Dermis blood vessel endothelial cell (primary cell): ENCODE measurements around the gene PDAP1. TPM values are rescaled to one million over a fixed set of nuclear protein-coding genes. Genes with fewer than 3 reads are reported as not detected.

ENCODE experiments used
- total RNA-seq: library from RNA; depleted of rRNA; stranded (reverse); fragments of >200 nt; gene quantifications from 2 replicates; pipeline ENCODE4 v1.2.3, GENCODE V29; 2014

Gene PDAP1
- total RNA-seq, 1 donor from 2014 or later = 52.9 TPM

Other genes starting within 250 kb of the PDAP1 start
- not detected in 2 replicates for gene KPNA7, start 200.5 kb downstream of the PDAP1 start, total RNA-seq
- 0.19 TPM in 1 of 2 replicates, not detected in the other for gene MYH16, start 135.8 kb downstream of the PDAP1 start, total RNA-seq
- gene ARPC1A, start 82.7 kb downstream of the PDAP1 start, total RNA-seq = 210 and 276 TPM in 2 replicates
- gene ARPC1B, start 33.9 kb downstream of the PDAP1 start, total RNA-seq = 464 and 901 TPM in 2 replicates
- gene BUD31, start 372 bp upstream of the PDAP1 start, total RNA-seq = 76.4 and 86.7 TPM in 2 replicates
- 5.5 and 6.8 TPM in 2 replicates for gene PTCD1, start 30.2 kb upstream of the PDAP1 start, total RNA-seq
- gene CPSF4, start 30.3 kb upstream of the PDAP1 start, total RNA-seq = 24.7 and 28.1 TPM in 2 replicates
- 230 and 561 TPM in 2 replicates for gene ATP5MF, start 57.6 kb upstream of the PDAP1 start, total RNA-seq
- gene ZNF789, start 64.3 kb upstream of the PDAP1 start, total RNA-seq = 4.7 and 6.1 TPM in 2 replicates
- 26.0 and 41.7 TPM in 2 replicates for gene ZNF394, start 91.7 kb upstream of the PDAP1 start, total RNA-seq
- 11.2 and 15.2 TPM in 2 replicates for gene ZKSCAN5, start 96.1 kb upstream of the PDAP1 start, total RNA-seq
- 6.1 TPM in 2 replicates for gene FAM200A, start 143.5 kb upstream of the PDAP1 start, total RNA-seq
- gene ZNF655, start 150.0 kb upstream of the PDAP1 start, total RNA-seq = 10.0 and 10.9 TPM in 2 replicates
- 0.09 and 0.17 TPM in 2 replicates for gene TMEM225B, start 189.7 kb upstream of the PDAP1 start, total RNA-seq
- 14.8 and 17.9 TPM in 2 replicates for gene ZSCAN25, start 208.3 kb upstream of the PDAP1 start, total RNA-seq